ENCODE data around the gene C9orf43. TPM values are rescaled to one million over a fixed set of nuclear protein-coding genes. Genes with fewer than 3 reads are reported as not detected.
"Not testable (repeated sequence)": the region's sequence is repeated elsewhere in the genome, so short reads cannot be mapped to it uniquely, and the experiment has no call there.

Gene C9orf43
- total RNA-seq, 5 donors from 2014 or later (not counting 1 experiment from before 2014, with no cell fraction given) = 0.28 to 1.1 (median 0.82) TPM

DNA sequence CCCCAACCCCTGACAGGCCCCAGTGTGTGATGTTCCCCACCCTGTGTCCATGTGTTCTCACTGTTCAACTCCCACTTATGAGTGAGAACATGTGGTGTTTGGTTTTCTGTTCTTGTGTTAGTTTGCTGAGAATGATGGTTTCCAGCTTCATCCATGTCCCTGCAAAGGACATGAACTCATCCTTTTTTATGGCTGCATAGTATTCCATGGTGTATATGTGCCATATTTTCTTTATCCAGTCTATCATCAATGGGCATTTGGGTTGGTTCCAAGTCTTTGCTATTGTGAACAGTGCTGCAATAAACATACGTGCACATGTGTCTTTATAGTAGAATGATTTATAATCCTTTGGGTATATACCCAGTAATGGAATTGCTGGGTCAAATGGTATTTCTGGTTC is 27.2 kb downstream of the C9orf43 start:
- H3K9me3 ChIP-seq; DNase-seq; H3K9me3 Mint-ChIP-seq; H3K27me3 Mint-ChIP-seq; H3K4me1 ChIP-seq (ENCODE audit: control insufficient read depth in 1 of 2, extremely low read depth in 1 of 2, insufficient read depth in 2 of 2, low read length in 2 of 2); H3K4me1 Mint-ChIP-seq; POLR2A ChIA-PET; H3K27ac ChIP-seq (ENCODE audit: low read length); H3K36me3 ChIP-seq (ENCODE audit: control insufficient read depth in 2 of 2, extremely low read depth in 1 of 2, insufficient read depth in 1 of 2, low read length in 1 of 2); H3K4me3 ChIP-seq (ENCODE audit: control insufficient read depth in 1 of 2, extremely low read depth in 1 of 2, low read length in 1 of 2); H3K27ac Mint-ChIP-seq; H3K36me3 Mint-ChIP-seq; ATAC-seq (replicated peaks in 1 of 4); H3K27me3 ChIP-seq (replicated peaks in 1 of 2; ENCODE audit: control insufficient read depth in 2 of 2, extremely low read depth in 1 of 2, insufficient read depth in 2 of 2, low read length in 1 of 2); CTCF ChIA-PET; H3K4me3 Mint-ChIP-seq: not testable (repeated sequence)
- WGBS (ENCODE audit: insufficient coverage) = no CpG with 5 or more reads among the region's 1 CpG

DNA sequence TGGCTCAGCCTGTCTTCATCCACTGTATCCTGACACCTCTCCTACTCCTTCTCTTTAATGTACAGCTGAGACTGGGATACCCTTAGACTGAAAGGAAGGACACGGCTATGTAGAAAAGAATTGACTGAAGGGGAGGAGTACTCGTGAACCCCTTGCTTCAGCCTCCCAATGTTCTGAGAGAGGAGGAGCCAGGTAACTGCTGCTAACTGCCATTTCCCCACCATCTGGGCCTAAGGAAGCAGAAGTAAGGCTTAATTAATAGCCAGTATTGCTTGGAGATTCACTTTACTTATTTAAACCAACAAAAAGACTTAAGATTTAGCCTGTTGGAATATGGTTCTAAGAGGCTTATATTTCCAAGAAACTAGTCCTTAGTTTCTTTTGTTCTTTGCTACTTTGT is 34.2 kb downstream of the C9orf43 start:
- DNase-seq = no peak
- H3K4me3 ChIP-seq (ENCODE audit: control insufficient read depth in 1 of 2, extremely low read depth in 1 of 2, low read length in 1 of 2) = no peak overlapping the region
- peaks cover 0 to 3% of the 10 kb centered on the region in 2 experiments for H3K27me3 ChIP-seq (replicated peaks in 1 of 2; ENCODE audit: control insufficient read depth in 2 of 2, extremely low read depth in 1 of 2, insufficient read depth in 2 of 2, low read length in 1 of 2)
- no peaks in the 10 kb centered on the region for H3K27me3 Mint-ChIP-seq
- no peaks in the 10 kb centered on the region for H3K9me3 Mint-ChIP-seq
- H3K36me3 ChIP-seq (ENCODE audit: control insufficient read depth in 2 of 2, extremely low read depth in 1 of 2, insufficient read depth in 1 of 2, low read length in 1 of 2) = no peaks in the 10 kb centered on the region
- no peaks in the 10 kb centered on the region for H3K4me1 ChIP-seq (ENCODE audit: control insufficient read depth in 1 of 2, extremely low read depth in 1 of 2, insufficient read depth in 2 of 2, low read length in 2 of 2)
- ChIA-PET CTCF (interaction anchor here (0.8 to 2.5 kb wide), 6 partner anchors 134 to 214 kb away, joined by 3 to 29 read pairs (median 11); no protein-coding TSS in a partner anchor), POLR2A (no interaction called here)
- no peak for ATAC-seq (replicated peaks in 1 of 4)
- H3K36me3 Mint-ChIP-seq = no peaks in the 10 kb centered on the region
- H3K27ac ChIP-seq (ENCODE audit: low read length) = no peak overlapping the region
- H3K9me3 ChIP-seq = no peaks in the 10 kb centered on the region
- H3K27ac Mint-ChIP-seq = no peak overlapping the region
- H3K4me1 Mint-ChIP-seq = peaks cover 0 to 5% (median 2%) of the 10 kb centered on the region in 3 donors
- WGBS (ENCODE audit: insufficient coverage) = no CpG with 5 or more reads among the region's 2 CpGs
- no peak overlapping the region for H3K4me3 Mint-ChIP-seq

- Histone ChIP-seq H3K4me1 (ENCODE audit: control insufficient read depth in 1 of 2, extremely low read depth in 1 of 2, insufficient read depth in 2 of 2, low read length in 2 of 2) (no peaks in the 10 kb centered on the region), H3K9me3 (no peaks in the 10 kb centered on the region), H3K27me3 (replicated peaks in 1 of 2; ENCODE audit: control insufficient read depth in 2 of 2, extremely low read depth in 1 of 2, insufficient read depth in 2 of 2, low read length in 1 of 2) (peaks cover 0 to 3% of the 10 kb centered on the region in 2 experiments), H3K4me3 (ENCODE audit: control insufficient read depth in 1 of 2, extremely low read depth in 1 of 2, low read length in 1 of 2) (no peak overlapping the region), H3K36me3 (ENCODE audit: control insufficient read depth in 2 of 2, extremely low read depth in 1 of 2, insufficient read depth in 1 of 2, low read length in 1 of 2) (no peaks in the 10 kb centered on the region), H3K27ac (ENCODE audit: low read length) (no peak overlapping the region)
- no peaks in the 10 kb centered on the region for H3K36me3 Mint-ChIP-seq
- H3K4me3 Mint-ChIP-seq = no peak overlapping the region
- H3K4me1 Mint-ChIP-seq = peaks cover 0 to 5% (median 2%) of the 10 kb centered on the region in 3 donors
- DNase-seq (peak in 3 of 35 experiments; percentile 2 to 66 (median 7)), ATAC-seq (replicated peaks in 1 of 4) (no peak)
- POLR2A ChIA-PET = no interaction called here
- no peaks in the 10 kb centered on the region for H3K27me3 Mint-ChIP-seq
- CTCF ChIA-PET = interaction anchor here (0.6 to 3.2 kb wide), 21 partner anchors 13 to 212 kb away, joined by 3 to 29 read pairs (median 6); partner anchors contain the start of genes C9orf43 (in 1 of the 2), CDC26 (in 1 of the 2) and POLE3 (in 1 of the 2)
- no peaks in the 10 kb centered on the region for H3K9me3 Mint-ChIP-seq
- 95% methylated on average over 2 of the region's 3 CpGs for WGBS (ENCODE audit: insufficient coverage)
- H3K27ac Mint-ChIP-seq = no peak overlapping the region
Observed at GRCh38 chr9:113446323-113446740, 35.8 kb downstream of the C9orf43 start.

DNA sequence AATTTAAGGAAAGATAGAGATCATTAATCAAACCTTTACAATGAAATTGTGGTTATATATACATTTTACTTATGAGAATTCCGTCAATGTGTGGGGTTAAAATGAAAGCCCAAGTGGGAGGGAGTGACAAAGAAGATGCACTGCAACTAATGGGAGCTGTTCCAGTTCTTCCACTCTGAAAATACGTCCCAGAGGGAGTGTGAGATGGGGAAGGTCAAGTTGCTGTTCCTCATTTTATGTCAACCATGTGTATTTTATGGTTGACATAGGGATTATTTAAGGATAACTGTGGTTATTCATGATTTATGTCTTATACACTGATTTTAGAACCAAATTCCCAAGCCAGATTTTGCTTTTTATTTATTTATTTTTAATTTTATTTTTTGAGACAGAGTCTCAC is 38.8 kb downstream of the C9orf43 start:
- Histone ChIP-seq H3K27ac (ENCODE audit: low read length) (no peak overlapping the region), H3K27me3 (replicated peaks in 1 of 2; ENCODE audit: control insufficient read depth in 2 of 2, extremely low read depth in 1 of 2, insufficient read depth in 2 of 2, low read length in 1 of 2) (peaks cover 0 to 3% of the 10 kb centered on the region in 2 experiments), H3K9me3 (no peaks in the 10 kb centered on the region), H3K4me3 (ENCODE audit: control insufficient read depth in 1 of 2, extremely low read depth in 1 of 2, low read length in 1 of 2) (no peak overlapping the region), H3K4me1 (ENCODE audit: control insufficient read depth in 1 of 2, extremely low read depth in 1 of 2, insufficient read depth in 2 of 2, low read length in 2 of 2) (no peaks in the 10 kb centered on the region), H3K36me3 (ENCODE audit: control insufficient read depth in 2 of 2, extremely low read depth in 1 of 2, insufficient read depth in 1 of 2, low read length in 1 of 2) (no peaks in the 10 kb centered on the region)
- Mint-ChIP-seq H3K9me3 (no peaks in the 10 kb centered on the region), H3K27me3 (no peaks in the 10 kb centered on the region), H3K4me3 (no peak overlapping the region), H3K27ac (no peak overlapping the region), H3K36me3 (no peaks in the 10 kb centered on the region), H3K4me1 (peaks cover 0 to 5% (median 2%) of the 10 kb centered on the region in 3 donors)
- CTCF ChIA-PET = no interaction called here
- no peak for ATAC-seq (replicated peaks in 1 of 4)
- 83% methylated on average over 1 of the region's 2 CpGs for WGBS (ENCODE audit: insufficient coverage)
- DNase-seq = no peak
- POLR2A ChIA-PET = interaction anchor here (0.6 kb wide), 2 partner anchors 12 to 56 kb away, joined by 3 read pairs; no protein-coding TSS in a partner anchor

- ChIA-PET POLR2A (no interaction called here), CTCF (interaction anchor here (0.6 to 1.2 kb wide), 3 partner anchors 52 to 200 kb away, joined by 3 read pairs; no protein-coding TSS in a partner anchor)
- Mint-ChIP-seq H3K27ac (no peak overlapping the region), H3K4me3 (no peak overlapping the region), H3K9me3 (no peaks in the 10 kb centered on the region), H3K4me1 (no peaks in the 10 kb centered on the region), H3K27me3 (no peaks in the 10 kb centered on the region), H3K36me3 (no peaks in the 10 kb centered on the region)
- Histone ChIP-seq H3K27me3 (replicated peaks in 1 of 2; ENCODE audit: control insufficient read depth in 2 of 2, extremely low read depth in 1 of 2, insufficient read depth in 2 of 2, low read length in 1 of 2) (no peaks in the 10 kb centered on the region), H3K9me3 (no peaks in the 10 kb centered on the region), H3K4me3 (ENCODE audit: control insufficient read depth in 1 of 2, extremely low read depth in 1 of 2, low read length in 1 of 2) (no peak overlapping the region), H3K27ac (ENCODE audit: low read length) (no peak overlapping the region), H3K36me3 (ENCODE audit: control insufficient read depth in 2 of 2, extremely low read depth in 1 of 2, insufficient read depth in 1 of 2, low read length in 1 of 2) (no peaks in the 10 kb centered on the region), H3K4me1 (ENCODE audit: control insufficient read depth in 1 of 2, extremely low read depth in 1 of 2, insufficient read depth in 2 of 2, low read length in 2 of 2) (no peaks in the 10 kb centered on the region)
- WGBS (ENCODE audit: insufficient coverage) = no CpG with 5 or more reads among the region's 4 CpGs
- DNase-seq (no peak), ATAC-seq (replicated peaks in 1 of 4) (no peak)
Observed at GRCh38 chr9:113452113-113452605, 41.6 kb downstream of the C9orf43 start.

DNA sequence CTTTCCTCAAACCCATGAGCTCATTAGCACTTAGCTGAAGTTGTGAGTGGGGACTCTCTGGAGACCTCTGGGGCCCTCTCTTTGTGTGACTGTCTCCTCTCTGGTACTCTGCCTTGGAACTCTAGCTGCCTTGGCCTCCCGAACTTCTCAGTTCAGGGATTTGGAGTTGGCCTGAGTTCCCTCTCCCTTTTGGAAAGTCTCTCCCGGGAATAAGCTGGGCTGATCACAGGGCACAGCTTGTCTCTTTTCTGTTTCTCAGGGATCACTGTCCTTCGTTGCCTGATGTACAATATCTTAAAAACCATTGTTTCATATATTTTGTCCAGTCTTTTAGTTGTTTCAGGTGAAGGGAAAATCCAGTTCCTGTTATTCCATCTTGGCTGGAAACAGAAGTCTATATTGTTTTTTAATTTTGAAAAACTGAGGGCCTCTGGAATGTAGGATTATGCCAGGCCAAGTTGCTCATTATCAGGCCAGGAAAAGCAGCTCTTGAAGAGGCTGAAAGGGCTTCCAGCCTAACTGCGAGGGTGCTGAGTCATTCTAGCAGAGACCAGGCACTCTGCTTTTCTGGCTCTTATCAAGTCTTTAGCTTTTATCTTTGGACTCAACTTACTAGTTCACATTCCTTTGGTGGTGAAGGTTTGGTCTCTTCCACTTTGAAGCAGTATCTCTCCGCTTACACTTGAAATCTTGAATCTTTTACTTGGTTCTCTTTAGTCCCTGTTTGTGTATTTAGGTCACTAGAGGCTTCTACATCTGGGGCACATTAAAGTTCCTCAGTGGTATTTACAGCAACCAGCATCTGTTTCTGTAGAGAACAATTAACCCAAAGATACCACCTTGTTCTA is 44.6 kb downstream of the C9orf43 start:
- ATAC-seq (replicated peaks in 1 of 4) (no peak), DNase-seq (no peak)
- H3K4me1 ChIP-seq (ENCODE audit: control insufficient read depth in 1 of 2, extremely low read depth in 1 of 2, insufficient read depth in 2 of 2, low read length in 2 of 2) = no peaks in the 10 kb centered on the region
- Mint-ChIP-seq H3K9me3 (no peaks in the 10 kb centered on the region), H3K36me3 (no peaks in the 10 kb centered on the region), H3K4me3 (no peak overlapping the region), H3K4me1 (no peaks in the 10 kb centered on the region), H3K27me3 (no peaks in the 10 kb centered on the region), H3K27ac (no peak overlapping the region)
- ChIA-PET CTCF (interaction anchor here (0.6 to 1.2 kb wide), 5 partner anchors 15 to 213 kb away, joined by 3 to 6 read pairs (median 3); no protein-coding TSS in a partner anchor), POLR2A (interaction anchor here in 1 of 2 donors (0.8 to 1.0 kb wide), 2 partner anchors 56 to 127 kb away, joined by 3 read pairs; no protein-coding TSS in a partner anchor)
- no peaks in the 10 kb centered on the region for H3K9me3 ChIP-seq
- WGBS (ENCODE audit: insufficient coverage) = no CpG with 5 or more reads among the region's 5 CpGs
- no peaks in the 10 kb centered on the region for H3K36me3 ChIP-seq (ENCODE audit: control insufficient read depth in 2 of 2, extremely low read depth in 1 of 2, insufficient read depth in 1 of 2, low read length in 1 of 2)
- no peaks in the 10 kb centered on the region for H3K27me3 ChIP-seq (replicated peaks in 1 of 2; ENCODE audit: control insufficient read depth in 2 of 2, extremely low read depth in 1 of 2, insufficient read depth in 2 of 2, low read length in 1 of 2)
- no peak overlapping the region for H3K27ac ChIP-seq (ENCODE audit: low read length)
- no peak overlapping the region for H3K4me3 ChIP-seq (ENCODE audit: control insufficient read depth in 1 of 2, extremely low read depth in 1 of 2, low read length in 1 of 2)

Data from T-cell (primary cell).